Activated effector memory CD4-positive, alpha-beta T cell treated with Interleukin-2 at 50 U/mL for 16 hours (primary cell): ENCODE data around the gene SLC22A17.

Experiments
- DNase-seq: peaks from one replicate; pipeline ENCODE4 v3.0.0-alpha.2; 2020

SLC22A17 gene

GRCh38 chr14:23302290-23303225 is 50.1 kb downstream of the SLC22A17 start, which contains the start of gene PPP1R3E:
PPP1R3E (minus strand) TSS chr14:23302859; CDS start chr14:23302576, 283 bp downstream.
- DNase-seq: peak; percentile 85

- DNase-seq: no peak
Measured at GRCh38 chr14:23301969-23302289, 50.8 kb downstream of the SLC22A17 start.

- DNase-seq: peak; percentile 97
Measured at GRCh38 chr14:23301288-23301968, 51.3 kb downstream of the SLC22A17 start.

- DNase-seq: no peak
Measured at GRCh38 chr14:23300687-23301223, 51.9 kb downstream of the SLC22A17 start.

GRCh38 chr14:23299986-23300686 is 52.6 kb downstream of the SLC22A17 start:
- DNase-seq: no peak

- no peak for DNase-seq
Measured at GRCh38 chr14:23299211-23299957, 53.3 kb downstream of the SLC22A17 start.

- DNase-seq: no peak
Measured at GRCh38 chr14:23297611-23298277, 54.9 kb downstream of the SLC22A17 start.

GRCh38 chr14:23297096-23297495 is 55.6 kb downstream of the SLC22A17 start:
- DNase-seq: no peak
